SK-N-SH (cell line): ENCODE data around the gene ANKS1B. TPM values are rescaled to one million over a fixed set of nuclear protein-coding genes. Genes with fewer than 3 reads are reported as not detected.

ENCODE experiments used
- CTCF ChIA-PET: fragments of 300-600, 350-600 bp; formaldehyde crosslinking; extraction: SDS; loops from one replicate; lab custom pipeline; 2021; lab: Yijun Ruan, JAX
- POLR2A ChIA-PET: fragments of 350-600 bp; sonication (Branson Sonifier 250); formaldehyde crosslinking; extraction: SDS; loops from one replicate; lab custom pipeline; 2020; ENCODE audit warnings: antibody characterized with exemption, inconsistent platforms; lab: Yijun Ruan, JAX
- DNase-seq: peaks from one replicate; pipeline ENCODE4 v3.0.0; 2012
- H2AFZ ChIP-seq: fragments of 200-600 bp; sonication (generic); 2 replicates; pipeline ENCODE4 v1.8.1; 2016; ENCODE audit warnings: antibody characterized with exemption, mild to moderate bottlenecking, low read depth
- H3F3A ChIP-seq: fragments of 200-600 bp; sonication (generic); replicated peaks from 2 replicates; pipeline ENCODE3; 2016; ENCODE audit warnings: antibody characterized with exemption, mild to moderate bottlenecking; ENCODE audit not compliant: insufficient read depth
- H3K27ac ChIP-seq, 2 experiments: fragments of 200-500 bp in 1 of 2; fragments of 200-600 bp in 1 of 2; sonication (Bioruptor generic) in 1 of 2; sonication (generic), shearing (Covaris generic) in 1 of 2; 2 replicates each; pipeline versions ENCODE4 v1.5.1 to v1.6.1; 2014 to 2016; ENCODE audit warnings: low read depth in 2 of 2, inconsistent platforms in 1 of 2, low read length in 1 of 2, mild to moderate bottlenecking in 1 of 2, mixed read lengths in 1 of 2
- H3K27me3 ChIP-seq: fragments of 200-600 bp; sonication (generic), shearing (Covaris generic); 2 replicates; pipeline ENCODE4 v1.6.1; 2016; ENCODE audit warnings: mixed run types; ENCODE audit not compliant: insufficient read depth
- H3K36me3 ChIP-seq, 2 experiments: fragments of 200-500 bp in 1 of 2; fragments of 200-600 bp in 1 of 2; sonication (Bioruptor generic) in 1 of 2; sonication (generic) in 1 of 2; replicated peaks in 1 of 2; 2 replicates each; pipeline versions ENCODE3 to v1.5.1; 2014 to 2016; ENCODE audit warnings: low read length in 1 of 2, mild to moderate bottlenecking in 1 of 2; ENCODE audit not compliant: insufficient read depth in 2 of 2, control insufficient read depth in 1 of 2
- H3K4me1 ChIP-seq, 2 experiments: fragments of 200-500 bp in 1 of 2; fragments of 200-600 bp in 1 of 2; sonication (Bioruptor generic) in 1 of 2; sonication (generic), shearing (Covaris generic) in 1 of 2; 2 replicates each; pipeline versions ENCODE4 v1.5.1 to v1.6.1; 2014 to 2016; ENCODE audit warnings: low read depth in 1 of 2, low read length in 1 of 2, mixed run types in 1 of 2; ENCODE audit not compliant: insufficient read depth in 2 of 2, control insufficient read depth in 1 of 2
- H3K4me2 ChIP-seq: fragments of 200-600 bp; sonication (generic), shearing (Covaris generic); 2 replicates; pipeline ENCODE4 v1.6.1; 2017; ENCODE audit warnings: mixed run types
- H3K4me3 ChIP-seq, 2 experiments: fragments of 200-500 bp in 1 of 2; fragments of 200-600 bp in 1 of 2; sonication (Bioruptor generic) in 1 of 2; sonication (generic), shearing (Covaris generic) in 1 of 2; 2 replicates each; pipeline versions ENCODE4 v1.5.1 to v1.8.1; 2014 to 2016; ENCODE audit warnings: low read depth in 2 of 2, inconsistent platforms in 1 of 2, low read length in 1 of 2, mild to moderate bottlenecking in 1 of 2, mixed read lengths in 1 of 2, moderate library complexity in 1 of 2
- H3K79me2 ChIP-seq: fragments of 200-600 bp; sonication (generic); 2 replicates; pipeline ENCODE4 v1.8.1; 2017; ENCODE audit warnings: mild to moderate bottlenecking; ENCODE audit not compliant: insufficient read depth
- H3K9ac ChIP-seq: fragments of 200-600 bp; sonication (generic); 2 replicates; pipeline ENCODE4 v1.6.1; 2017; ENCODE audit warnings: mixed run types
- H3K9me2 ChIP-seq: fragments of 200-600 bp; sonication (generic); 2 replicates; pipeline ENCODE4 v1.6.1; 2017; ENCODE audit warnings: mixed run types
- H3K9me3 ChIP-seq: fragments of 200-600 bp; sonication (generic); 2 replicates; pipeline ENCODE4 v1.6.1; 2017; ENCODE audit warnings: mixed run types, mild to moderate bottlenecking, moderate library complexity
- H4K20me1 ChIP-seq: fragments of 200-600 bp; sonication (generic); 2 replicates; pipeline ENCODE4 v1.6.1; 2017; ENCODE audit warnings: mild to moderate bottlenecking, mixed run types; ENCODE audit not compliant: insufficient read depth
- ELF1 ChIP-seq: IDR thresholded peaks from 2 replicates; pipeline ENCODE4 v1.4.0; 2012
- FOXM1 ChIP-seq: IDR thresholded peaks from 2 replicates; pipeline ENCODE4 v1.4.0; 2012; ENCODE audit warnings: low read depth, mild to moderate bottlenecking
- GABPA ChIP-seq: IDR thresholded peaks from 2 replicates; pipeline ENCODE4 v1.4.0; 2012; ENCODE audit warnings: low read depth, mild to moderate bottlenecking
- GATA2 ChIP-seq: sonication (generic); formaldehyde crosslinking; IDR thresholded peaks from 2 replicates; pipeline ENCODE4 v1.5.0; 2020; ENCODE audit warnings: mild to moderate bottlenecking, missing genetic modification reagents
- JUND ChIP-seq: IDR thresholded peaks from 2 replicates; pipeline ENCODE4 v1.4.0; 2012
- MEF2A ChIP-seq: IDR thresholded peaks from 2 replicates; pipeline ENCODE4 v1.4.0; 2012; ENCODE audit warnings: low read depth, borderline replicate concordance
- RAD21 ChIP-seq: IDR thresholded peaks from 2 replicates; pipeline ENCODE4 v1.6.1; 2012; ENCODE audit warnings: mild to moderate bottlenecking, low read length
- RCOR1 ChIP-seq: fragments of 150-350 bp; IDR thresholded peaks from 2 replicates; pipeline ENCODE4 v1.6.1; 2017; ENCODE audit warnings: antibody characterized with exemption, low read length
- RFX5 ChIP-seq: IDR thresholded peaks from 2 replicates; pipeline ENCODE4 v1.6.1; 2012; ENCODE audit warnings: mild to moderate bottlenecking, improper control_type of control experiment, low read length
- SIN3A ChIP-seq: IDR thresholded peaks from 2 replicates; pipeline ENCODE4 v1.6.1; 2012; ENCODE audit warnings: low read depth, mild to moderate bottlenecking, low read length, moderate library complexity, borderline replicate concordance
- SMC3 ChIP-seq: IDR thresholded peaks from 2 replicates; pipeline ENCODE4 v1.6.1; 2012; ENCODE audit warnings: low read depth, low read length, improper control_type of control experiment
- TCF12 ChIP-seq: IDR thresholded peaks from 2 replicates; pipeline ENCODE4 v1.4.0; 2012
- TEAD4 ChIP-seq: IDR thresholded peaks from 2 replicates; pipeline ENCODE4 v1.4.0; 2012; ENCODE audit warnings: mild to moderate bottlenecking, borderline replicate concordance; ENCODE audit not compliant: insufficient read depth
- YY1 ChIP-seq: IDR thresholded peaks from 2 replicates; pipeline ENCODE4 v1.4.0; 2012; ENCODE audit warnings: low read depth, mild to moderate bottlenecking
- WGBS: methylation state at CpG from one replicate; pipeline ENCODE4 v1.1.6; 2017; ENCODE audit warnings: low lambda C conversion rate; 5-methylcytosine and 5-hydroxymethylcytosine counted together
- polyA plus RNA-seq, 3 experiments: library from polyadenylated mRNA; depleted of rRNA; stranded (reverse); fragments of >200 nt; gene quantifications; 2 replicates each; pipeline ENCODE4 v1.2.3, GENCODE V29; 2012
- TF ChIP-seq, protein P1 (sequence below): IDR thresholded peaks from 2 replicates; pipeline ENCODE4 v1.4.0; 2012; ENCODE audit warnings: low read depth, borderline replicate concordance
- TF ChIP-seq, protein P2 (sequence below): IDR thresholded peaks from 2 replicates; pipeline ENCODE4 v1.4.0; 2012; ENCODE audit warnings: low read depth
- TF ChIP-seq, protein P3 (sequence below): fragments of 150-350 bp; IDR thresholded peaks from 2 replicates; pipeline ENCODE4 v1.6.1; 2016; ENCODE audit warnings: mild to moderate bottlenecking, low read depth, low read length
- TF ChIP-seq, protein P4 (sequence below): fragments of 200-600 bp; sonication (generic); IDR thresholded peaks from 2 replicates; pipeline ENCODE4 v1.6.1; 2017; ENCODE audit warnings: antibody characterized with exemption, mild to moderate bottlenecking, moderate library complexity
- TF ChIP-seq, protein P5 (sequence below): IDR thresholded peaks from 2 replicates; pipeline ENCODE4 v1.6.1; 2012; ENCODE audit warnings: mild to moderate bottlenecking, low read depth, low read length, moderate library complexity

ANKS1B gene
- polyA plus RNA-seq, 1 of the 3 experiments (the other 2 are of a cell fraction), result 1.8 TPM

DNA sequence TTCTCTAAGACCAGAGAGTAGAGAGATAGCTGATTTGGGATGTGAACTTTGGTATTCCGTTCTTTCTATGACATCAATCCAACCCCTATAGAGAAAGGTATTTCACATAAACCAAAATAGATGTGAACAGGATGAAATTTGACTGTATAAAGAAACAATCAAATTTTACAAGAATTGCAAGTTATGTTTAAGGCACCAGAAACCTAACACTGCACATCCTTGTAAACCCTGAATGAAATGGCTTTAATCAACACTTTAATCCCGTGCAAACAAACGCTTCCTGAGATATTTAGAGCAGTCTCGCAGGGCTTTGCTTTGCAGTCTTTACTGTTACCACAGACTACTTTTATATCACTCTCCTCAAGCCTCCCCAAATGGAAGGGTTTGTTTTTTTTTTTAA, 1214.5 kb downstream of the ANKS1B start:
- Histone ChIP-seq H3K27me3 (no peaks in the 10 kb centered on the region), H3K9me2 (no peaks in the 10 kb centered on the region), H3K4me1 (no peaks in the 10 kb centered on the region), H4K20me1 (no peaks in the 10 kb centered on the region), H3K4me2 (no peak overlapping the region), H2AFZ (no peak overlapping the region), H3K27ac (no peak overlapping the region), H3F3A (no peaks in the 10 kb centered on the region), H3K36me3 (no peaks in the 10 kb centered on the region), H3K9ac (no peak overlapping the region), H3K9me3 (no peaks in the 10 kb centered on the region), H3K4me3 (no peak overlapping the region), H3K79me2 (no peaks in the 10 kb centered on the region)
- WGBS, result 92% methylated on average over 4 of the region's 4 CpGs
- POLR2A ChIA-PET, result no interaction called here
- DNase-seq, result no peak
- CTCF ChIA-PET, result no interaction called here
- no peak for TF ChIP-seq JUND
- TF ChIP-seq FOXM1, result no peak
- no peak for TF ChIP-seq RFX5
- no peak for TF ChIP-seq RCOR1
- no peak for TF ChIP-seq SIN3A
- TF ChIP-seq, protein P1, sequence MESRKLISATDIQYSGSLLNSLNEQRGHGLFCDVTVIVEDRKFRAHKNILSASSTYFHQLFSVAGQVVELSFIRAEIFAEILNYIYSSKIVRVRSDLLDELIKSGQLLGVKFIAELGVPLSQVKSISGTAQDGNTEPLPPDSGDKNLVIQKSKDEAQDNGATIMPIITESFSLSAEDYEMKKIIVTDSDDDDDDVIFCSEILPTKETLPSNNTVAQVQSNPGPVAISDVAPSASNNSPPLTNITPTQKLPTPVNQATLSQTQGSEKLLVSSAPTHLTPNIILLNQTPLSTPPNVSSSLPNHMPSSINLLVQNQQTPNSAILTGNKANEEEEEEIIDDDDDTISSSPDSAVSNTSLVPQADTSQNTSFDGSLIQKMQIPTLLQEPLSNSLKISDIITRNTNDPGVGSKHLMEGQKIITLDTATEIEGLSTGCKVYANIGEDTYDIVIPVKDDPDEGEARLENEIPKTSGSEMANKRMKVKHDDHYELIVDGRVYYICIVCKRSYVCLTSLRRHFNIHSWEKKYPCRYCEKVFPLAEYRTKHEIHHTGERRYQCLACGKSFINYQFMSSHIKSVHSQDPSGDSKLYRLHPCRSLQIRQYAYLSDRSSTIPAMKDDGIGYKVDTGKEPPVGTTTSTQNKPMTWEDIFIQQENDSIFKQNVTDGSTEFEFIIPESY, result no peak
- TF ChIP-seq GABPA, result no peak
- no peak for TF ChIP-seq MEF2A
- TF ChIP-seq, protein P2, sequence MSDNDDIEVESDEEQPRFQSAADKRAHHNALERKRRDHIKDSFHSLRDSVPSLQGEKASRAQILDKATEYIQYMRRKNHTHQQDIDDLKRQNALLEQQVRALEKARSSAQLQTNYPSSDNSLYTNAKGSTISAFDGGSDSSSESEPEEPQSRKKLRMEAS, result no peak
- TF ChIP-seq, protein P3, sequence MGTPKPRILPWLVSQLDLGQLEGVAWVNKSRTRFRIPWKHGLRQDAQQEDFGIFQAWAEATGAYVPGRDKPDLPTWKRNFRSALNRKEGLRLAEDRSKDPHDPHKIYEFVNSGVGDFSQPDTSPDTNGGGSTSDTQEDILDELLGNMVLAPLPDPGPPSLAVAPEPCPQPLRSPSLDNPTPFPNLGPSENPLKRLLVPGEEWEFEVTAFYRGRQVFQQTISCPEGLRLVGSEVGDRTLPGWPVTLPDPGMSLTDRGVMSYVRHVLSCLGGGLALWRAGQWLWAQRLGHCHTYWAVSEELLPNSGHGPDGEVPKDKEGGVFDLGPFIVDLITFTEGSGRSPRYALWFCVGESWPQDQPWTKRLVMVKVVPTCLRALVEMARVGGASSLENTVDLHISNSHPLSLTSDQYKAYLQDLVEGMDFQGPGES, result no peak
- TF ChIP-seq, protein P4, sequence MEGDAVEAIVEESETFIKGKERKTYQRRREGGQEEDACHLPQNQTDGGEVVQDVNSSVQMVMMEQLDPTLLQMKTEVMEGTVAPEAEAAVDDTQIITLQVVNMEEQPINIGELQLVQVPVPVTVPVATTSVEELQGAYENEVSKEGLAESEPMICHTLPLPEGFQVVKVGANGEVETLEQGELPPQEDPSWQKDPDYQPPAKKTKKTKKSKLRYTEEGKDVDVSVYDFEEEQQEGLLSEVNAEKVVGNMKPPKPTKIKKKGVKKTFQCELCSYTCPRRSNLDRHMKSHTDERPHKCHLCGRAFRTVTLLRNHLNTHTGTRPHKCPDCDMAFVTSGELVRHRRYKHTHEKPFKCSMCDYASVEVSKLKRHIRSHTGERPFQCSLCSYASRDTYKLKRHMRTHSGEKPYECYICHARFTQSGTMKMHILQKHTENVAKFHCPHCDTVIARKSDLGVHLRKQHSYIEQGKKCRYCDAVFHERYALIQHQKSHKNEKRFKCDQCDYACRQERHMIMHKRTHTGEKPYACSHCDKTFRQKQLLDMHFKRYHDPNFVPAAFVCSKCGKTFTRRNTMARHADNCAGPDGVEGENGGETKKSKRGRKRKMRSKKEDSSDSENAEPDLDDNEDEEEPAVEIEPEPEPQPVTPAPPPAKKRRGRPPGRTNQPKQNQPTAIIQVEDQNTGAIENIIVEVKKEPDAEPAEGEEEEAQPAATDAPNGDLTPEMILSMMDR, result no peak
- no peak for TF ChIP-seq SMC3
- no peak for TF ChIP-seq TEAD4
- no peak for TF ChIP-seq ELF1
- no peak for TF ChIP-seq GATA2 (CRISPR knock-in tag)
- TF ChIP-seq, protein P5, sequence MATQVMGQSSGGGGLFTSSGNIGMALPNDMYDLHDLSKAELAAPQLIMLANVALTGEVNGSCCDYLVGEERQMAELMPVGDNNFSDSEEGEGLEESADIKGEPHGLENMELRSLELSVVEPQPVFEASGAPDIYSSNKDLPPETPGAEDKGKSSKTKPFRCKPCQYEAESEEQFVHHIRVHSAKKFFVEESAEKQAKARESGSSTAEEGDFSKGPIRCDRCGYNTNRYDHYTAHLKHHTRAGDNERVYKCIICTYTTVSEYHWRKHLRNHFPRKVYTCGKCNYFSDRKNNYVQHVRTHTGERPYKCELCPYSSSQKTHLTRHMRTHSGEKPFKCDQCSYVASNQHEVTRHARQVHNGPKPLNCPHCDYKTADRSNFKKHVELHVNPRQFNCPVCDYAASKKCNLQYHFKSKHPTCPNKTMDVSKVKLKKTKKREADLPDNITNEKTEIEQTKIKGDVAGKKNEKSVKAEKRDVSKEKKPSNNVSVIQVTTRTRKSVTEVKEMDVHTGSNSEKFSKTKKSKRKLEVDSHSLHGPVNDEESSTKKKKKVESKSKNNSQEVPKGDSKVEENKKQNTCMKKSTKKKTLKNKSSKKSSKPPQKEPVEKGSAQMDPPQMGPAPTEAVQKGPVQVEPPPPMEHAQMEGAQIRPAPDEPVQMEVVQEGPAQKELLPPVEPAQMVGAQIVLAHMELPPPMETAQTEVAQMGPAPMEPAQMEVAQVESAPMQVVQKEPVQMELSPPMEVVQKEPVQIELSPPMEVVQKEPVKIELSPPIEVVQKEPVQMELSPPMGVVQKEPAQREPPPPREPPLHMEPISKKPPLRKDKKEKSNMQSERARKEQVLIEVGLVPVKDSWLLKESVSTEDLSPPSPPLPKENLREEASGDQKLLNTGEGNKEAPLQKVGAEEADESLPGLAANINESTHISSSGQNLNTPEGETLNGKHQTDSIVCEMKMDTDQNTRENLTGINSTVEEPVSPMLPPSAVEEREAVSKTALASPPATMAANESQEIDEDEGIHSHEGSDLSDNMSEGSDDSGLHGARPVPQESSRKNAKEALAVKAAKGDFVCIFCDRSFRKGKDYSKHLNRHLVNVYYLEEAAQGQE, result no peak
- TF ChIP-seq YY1, result no peak
- no peak for TF ChIP-seq RAD21
- TF ChIP-seq TCF12, result no peak
